GM12873 (cell line): ENCODE results near the gene KRTAP10-2.

Experiments used
- CTCF ChIP-seq: IDR thresholded peaks from 2 replicates; pipeline ENCODE4 v1.5.1; 2012; ENCODE audit warnings: low read depth, mild to moderate bottlenecking, moderate library complexity, low read length, control low read depth; ENCODE audit not compliant: insufficient read depth; ENCODE audit errors: missing control alignments

KRTAP10-2 gene

GRCh38 chr21:44511219-44511937 lies 39.9 kb downstream of the KRTAP10-2 start:
- no peak for TF ChIP-seq CTCF

GRCh38 chr21:44510508-44511218 lies 40.6 kb downstream of the KRTAP10-2 start:
- TF ChIP-seq CTCF, result peak; percentile 81

- TF ChIP-seq CTCF, result no peak
Observed at GRCh38 chr21:44510109-44510507, 41.2 kb downstream of the KRTAP10-2 start.

GRCh38 chr21:44509539-44509938 lies 41.8 kb downstream of the KRTAP10-2 start:
- peak; percentile 35 for TF ChIP-seq CTCF

- TF ChIP-seq CTCF, result no peak
Observed at GRCh38 chr21:44508711-44509445, 42.4 kb downstream of the KRTAP10-2 start.

GRCh38 chr21:44508426-44508710 lies 42.9 kb downstream of the KRTAP10-2 start:
- TF ChIP-seq CTCF, result no peak
